ENCODE results near the gene ABLIM2.

DNA sequence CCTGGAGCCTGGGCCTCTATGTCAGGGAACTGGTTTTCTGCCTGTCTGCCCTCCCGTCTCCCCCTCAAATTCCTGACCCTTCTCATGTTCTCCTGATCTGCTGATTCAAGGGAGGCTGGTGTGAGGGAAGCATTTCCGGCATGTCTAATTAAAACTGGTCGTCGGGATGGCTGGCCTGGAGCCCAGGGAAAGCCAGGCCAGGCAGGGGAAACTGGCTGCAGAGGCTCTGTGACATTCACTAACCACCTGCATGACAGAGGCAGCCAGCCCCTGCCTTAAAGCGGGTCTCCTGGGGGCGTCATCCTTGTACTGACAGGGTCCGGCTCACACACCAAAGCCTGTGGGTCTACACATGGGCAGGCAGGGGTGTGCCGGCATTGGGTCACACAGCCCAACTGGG, 35.2 kb downstream of the ABLIM2 start:
- no peak for TF ChIP-seq CTCF (IDR thresholded peaks at IDR 0.05)
- TF ChIP-seq POLR2AphosphoS5 (IDR thresholded peaks at IDR 0.05) = no peak
- no peak for TF ChIP-seq POLR2A (IDR thresholded peaks at IDR 0.05)
